GM18907 (cell line): ENCODE data around the gene VSIG8.
"Not testable (repeated sequence)": the region's sequence is repeated elsewhere in the genome, so short reads cannot be mapped to it uniquely, and the experiment has no call there.

ENCODE experiments used
- ATAC-seq: cut with Tn5 transposase; IDR thresholded peaks from one replicate; pipeline ENCODE4 v1.9.1; 2021; ENCODE audit warnings: mild to moderate bottlenecking, moderate library complexity; ENCODE audit not compliant: unreplicated experiment

VSIG8 gene, protein sequence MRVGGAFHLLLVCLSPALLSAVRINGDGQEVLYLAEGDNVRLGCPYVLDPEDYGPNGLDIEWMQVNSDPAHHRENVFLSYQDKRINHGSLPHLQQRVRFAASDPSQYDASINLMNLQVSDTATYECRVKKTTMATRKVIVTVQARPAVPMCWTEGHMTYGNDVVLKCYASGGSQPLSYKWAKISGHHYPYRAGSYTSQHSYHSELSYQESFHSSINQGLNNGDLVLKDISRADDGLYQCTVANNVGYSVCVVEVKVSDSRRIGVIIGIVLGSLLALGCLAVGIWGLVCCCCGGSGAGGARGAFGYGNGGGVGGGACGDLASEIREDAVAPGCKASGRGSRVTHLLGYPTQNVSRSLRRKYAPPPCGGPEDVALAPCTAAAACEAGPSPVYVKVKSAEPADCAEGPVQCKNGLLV

DNA sequence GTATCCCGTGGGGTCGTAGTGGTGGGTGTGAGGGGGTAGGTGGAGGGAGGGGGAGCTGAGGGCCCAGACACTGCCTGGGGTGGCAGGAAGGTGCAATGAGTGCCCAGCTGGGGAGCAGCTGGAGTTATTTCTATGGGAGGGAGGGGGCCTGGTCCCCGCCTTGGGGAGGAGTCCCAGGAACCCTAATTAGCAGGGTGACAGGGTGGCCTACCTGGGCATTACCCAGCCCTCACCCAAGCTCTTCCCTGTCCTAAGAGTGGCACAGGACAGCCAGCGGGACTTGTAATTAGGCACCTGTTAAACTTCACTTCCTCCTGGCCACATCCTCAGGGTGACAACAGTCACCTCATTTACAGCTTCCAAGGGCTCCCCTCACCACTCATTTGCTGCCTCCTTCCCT lies at the start of gene VSIG8:
Gene VSIG8 (minus strand): TSS at position 101 of the 400 bp plus-strand sequence. CDS start 136 bp downstream, outside the sequence.
- ATAC-seq = no peak

DNA sequence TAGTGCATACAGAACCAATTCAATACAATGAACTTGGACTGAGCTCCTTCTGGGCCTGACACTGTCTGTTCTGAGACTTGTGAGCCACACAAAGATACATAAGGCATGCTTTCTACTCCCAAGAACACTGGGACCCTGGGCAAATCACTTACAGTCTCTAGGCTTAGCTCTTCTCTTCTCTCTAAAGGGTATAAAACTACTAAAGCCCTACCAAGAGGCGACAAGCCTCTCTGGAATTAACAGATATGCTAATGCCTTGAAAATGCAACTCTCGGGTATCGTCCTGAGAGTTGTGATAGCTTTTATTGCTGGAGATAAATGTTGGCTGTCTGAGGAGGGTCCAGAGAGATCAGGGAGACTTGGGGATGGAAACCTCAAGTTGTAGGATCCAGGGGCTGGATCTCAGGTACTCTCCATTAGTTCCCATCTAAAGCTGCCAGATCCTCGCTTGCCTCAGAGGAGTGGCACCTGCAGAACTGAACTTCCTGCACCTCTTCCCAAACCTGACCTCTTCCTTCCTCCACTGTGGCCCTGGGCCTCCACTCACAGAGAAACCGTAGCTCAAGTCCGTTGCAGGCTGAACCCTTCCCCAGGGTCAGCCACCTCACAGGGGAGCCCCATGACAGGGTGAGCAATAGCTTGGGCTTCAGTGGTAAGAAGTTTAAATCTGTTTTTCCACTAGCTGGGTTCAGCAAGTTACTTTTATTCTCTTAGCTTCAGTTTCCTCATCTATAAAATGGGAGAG lies 49.0 kb upstream of the VSIG8 start:
- ATAC-seq = no peak

DNA sequence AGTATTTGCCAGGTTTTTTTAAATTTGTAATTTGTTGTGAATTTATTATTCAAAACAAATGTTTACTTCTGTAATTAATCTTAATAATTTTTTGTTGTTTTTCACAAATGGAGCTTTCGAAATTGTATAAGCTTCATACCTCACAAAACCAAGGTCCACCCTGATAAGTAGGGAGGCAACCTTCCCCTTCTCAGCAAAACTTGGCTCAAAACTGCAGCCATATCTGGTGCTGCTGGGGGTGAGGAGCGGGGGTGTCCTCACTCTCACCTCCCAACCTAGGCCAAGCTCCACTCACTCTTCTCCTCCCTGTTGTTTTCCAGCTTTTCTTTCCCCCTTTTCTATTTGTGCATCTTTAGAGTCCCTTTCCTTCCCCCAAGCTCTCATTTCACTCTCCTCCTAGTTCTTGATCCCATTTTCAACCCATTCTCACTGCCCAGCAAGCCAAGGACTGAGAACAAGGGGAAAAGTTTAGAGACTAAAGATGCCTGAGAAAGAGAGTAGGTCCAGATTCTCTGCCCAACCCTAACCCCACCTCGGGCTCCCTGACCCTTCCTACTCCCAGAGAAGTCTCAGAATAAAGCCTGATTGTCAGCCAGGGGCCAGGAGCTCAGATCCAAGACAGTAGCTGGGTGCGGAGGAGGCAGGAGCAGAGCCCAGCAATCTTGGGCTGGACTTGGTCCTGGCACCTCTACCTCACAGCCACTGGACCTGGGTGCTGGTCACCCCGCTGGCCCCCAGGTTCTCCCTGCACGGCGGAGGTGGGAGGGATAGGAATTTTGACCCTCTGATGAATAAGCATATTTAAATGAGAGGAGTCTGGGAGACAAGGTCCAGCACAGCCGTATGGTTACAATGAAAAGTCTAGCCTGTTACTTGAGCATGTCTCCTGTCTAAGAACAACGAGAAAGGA lies 45.8 kb upstream of the VSIG8 start:
- ATAC-seq = no peak

DNA sequence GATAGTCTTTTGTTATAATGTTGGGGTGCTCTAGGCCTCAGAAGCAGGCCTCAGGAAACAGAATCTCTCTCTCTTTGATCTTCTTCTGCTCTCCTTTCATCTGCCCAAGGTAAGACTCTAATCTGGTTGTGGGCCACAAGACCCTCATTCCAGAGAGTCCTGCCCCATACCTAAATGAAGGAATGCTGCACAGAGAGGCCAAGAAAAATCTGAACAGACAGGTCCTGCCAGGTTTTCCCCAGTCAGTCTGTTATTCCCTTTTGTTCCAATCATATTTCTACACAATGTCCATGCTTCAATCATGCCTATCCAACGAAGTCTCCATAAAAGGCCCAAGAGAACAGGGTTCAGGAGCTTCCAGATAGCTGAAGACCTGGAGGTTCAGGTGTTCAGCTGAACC lies 44.5 kb upstream of the VSIG8 start:
- ATAC-seq = no peak

GRCh38 chr1:159904036-159904435 lies 41.6 kb upstream of the VSIG8 start:
- ATAC-seq = not testable (repeated sequence)

GRCh38 chr1:159902541-159902940 lies 40.1 kb upstream of the VSIG8 start:
- no peak for ATAC-seq

GRCh38 chr1:159900755-159901360 lies 38.4 kb upstream of the VSIG8 start:
- ATAC-seq = no peak

GRCh38 chr1:159900086-159900680 lies 37.7 kb upstream of the VSIG8 start, which contains the start of gene CFAP45:
Gene CFAP45, minus strand, starts transcription at chr1:159900165. Its CDS starts 67 bp downstream, at chr1:159900098.
- ATAC-seq = no peak

DNA sequence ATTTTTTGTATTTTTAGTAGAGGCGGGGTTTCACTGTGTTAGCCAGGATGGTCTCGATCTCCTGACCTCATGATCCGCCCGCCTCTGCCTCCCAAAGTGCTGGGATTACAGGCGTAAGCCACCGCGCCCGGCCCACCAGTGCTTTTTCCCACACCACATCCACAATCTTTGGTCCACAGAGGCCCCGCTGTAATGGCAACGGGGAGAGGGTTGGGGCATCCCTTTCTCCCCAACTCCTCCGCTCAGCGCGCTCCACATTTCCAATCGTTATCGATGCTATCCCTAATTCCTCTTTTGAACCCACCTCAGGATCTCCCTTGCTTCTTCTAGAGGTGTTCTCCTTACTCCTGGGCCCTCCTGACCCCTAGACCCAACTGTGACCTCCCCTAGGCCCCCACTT lies 37.2 kb upstream of the VSIG8 start:
- not testable (repeated sequence) for ATAC-seq

DNA sequence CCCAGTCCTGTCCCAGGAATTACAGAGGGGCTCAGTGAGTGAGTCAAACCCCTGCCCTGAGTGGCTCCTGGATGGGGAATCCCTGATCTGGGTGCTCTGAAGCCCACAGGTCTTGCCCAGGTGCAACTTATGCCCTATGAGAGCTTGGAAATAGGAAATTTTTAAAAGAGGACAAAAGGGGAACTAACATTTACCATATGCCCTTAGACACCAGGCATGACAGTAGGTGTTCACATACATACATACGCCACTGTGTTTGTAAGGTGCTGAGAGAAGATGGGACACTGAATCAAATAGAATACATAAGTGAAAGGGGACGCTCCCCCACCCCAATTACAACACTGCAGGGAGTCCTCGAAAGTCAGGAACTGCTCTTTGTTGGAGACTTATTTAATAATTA lies 36.1 kb upstream of the VSIG8 start:
- no peak for ATAC-seq

GRCh38 chr1:159897962-159898361 lies 35.5 kb upstream of the VSIG8 start:
- no peak for ATAC-seq

- no peak for ATAC-seq
These were observed 34.1 kb upstream of the VSIG8 start for GRCh38 chr1:159896546-159896930.

- no peak for ATAC-seq
These were observed 33.5 kb upstream of the VSIG8 start for GRCh38 chr1:159895836-159896545.

GRCh38 chr1:159895286-159895685 lies 32.8 kb upstream of the VSIG8 start:
- no peak for ATAC-seq

- no peak for ATAC-seq
These were observed 30.5 kb upstream of the VSIG8 start for GRCh38 chr1:159892944-159893343.

DNA sequence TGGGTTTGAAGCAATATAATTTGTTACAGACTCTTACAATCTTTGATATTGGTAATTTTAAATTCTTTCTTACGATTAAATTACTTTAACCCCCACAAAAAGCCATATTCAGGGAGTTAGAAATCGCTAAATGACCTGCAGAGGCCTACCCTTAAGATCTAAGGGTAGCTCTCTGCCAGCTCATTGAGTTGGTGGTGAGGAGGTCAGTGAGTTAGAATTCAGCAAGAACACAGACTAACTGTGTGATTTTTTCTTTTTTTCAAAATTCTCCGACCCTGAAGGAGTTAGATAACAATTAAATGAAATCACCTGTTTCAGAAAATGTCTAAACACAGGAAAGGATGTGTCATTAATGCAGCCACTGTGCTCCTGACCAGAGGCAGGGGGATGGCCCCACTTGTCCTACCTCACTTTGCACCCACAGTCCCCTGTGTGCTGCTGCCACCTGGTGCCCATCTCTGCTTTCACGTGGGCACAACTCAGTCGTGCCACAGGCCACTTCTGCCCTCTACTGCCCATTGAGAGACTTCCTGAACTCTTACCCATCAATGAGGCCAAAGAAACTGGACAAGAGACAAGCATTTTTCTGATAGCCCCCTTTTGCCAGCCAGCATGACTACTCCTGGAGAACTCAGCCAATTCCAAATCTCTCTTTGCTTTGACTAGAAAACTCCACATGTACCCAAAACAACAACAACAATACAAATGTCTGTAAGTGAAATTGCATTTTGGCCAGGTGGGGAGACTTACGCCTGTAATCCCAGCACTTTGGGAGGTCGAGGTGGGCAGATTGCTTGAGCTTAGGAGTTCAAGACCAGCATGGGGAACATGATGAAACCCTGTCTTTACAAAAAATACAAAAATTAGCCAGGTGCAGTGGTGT lies 29.1 kb upstream of the VSIG8 start:
- ATAC-seq = peak; percentile 79

GRCh38 chr1:159890390-159890789 lies 27.9 kb upstream of the VSIG8 start:
- ATAC-seq = peak; percentile 2

DNA sequence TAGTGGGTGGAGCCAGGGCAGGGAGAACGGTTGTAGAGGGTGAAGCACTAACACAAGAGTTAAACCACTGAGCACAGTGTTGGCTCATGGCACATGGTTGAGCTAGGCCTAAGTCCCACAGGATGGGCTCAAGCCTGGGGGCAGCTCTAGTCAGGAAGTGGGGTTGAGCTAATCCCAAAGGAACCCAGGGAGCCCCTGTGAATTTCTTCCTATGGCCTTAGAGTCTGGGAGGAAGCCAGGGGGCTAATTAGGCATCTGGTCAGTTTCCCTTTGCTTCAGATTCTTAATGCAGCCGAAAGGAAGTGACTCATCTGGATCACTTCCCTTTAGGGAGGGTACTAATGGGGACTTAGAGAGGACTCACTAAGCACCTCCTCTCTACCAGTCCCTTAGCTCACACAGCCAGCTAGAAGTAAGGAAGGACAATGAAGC lies 27.4 kb upstream of the VSIG8 start:
- ATAC-seq = peak; percentile 92

DNA sequence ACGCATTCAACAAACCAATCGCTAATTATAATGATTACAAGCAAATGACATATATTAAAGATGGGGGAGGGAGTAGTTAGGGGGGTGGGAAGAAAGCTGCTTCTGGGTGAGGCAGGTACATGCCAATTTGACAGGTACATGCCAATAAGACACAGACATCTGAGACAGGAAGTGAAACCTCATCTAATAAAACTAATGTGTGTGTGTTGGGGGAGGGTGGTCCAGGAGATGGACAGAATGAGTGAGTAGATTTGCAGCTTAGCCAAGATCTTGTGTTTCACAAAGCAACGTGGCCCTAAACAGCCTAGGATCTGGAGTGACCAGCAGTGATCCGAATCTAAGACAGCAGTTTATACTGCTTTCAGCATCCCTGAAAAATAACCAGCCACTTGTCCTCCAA lies 26.7 kb upstream of the VSIG8 start:
- no peak for ATAC-seq
